HepG2 (cell line): ENCODE measurements around the gene EYA2. TPM values are rescaled to one million over a fixed set of nuclear protein-coding genes. Genes with fewer than 3 reads are reported as not detected.

Experiments
- CBX5 ChIP-seq: sonication (generic); formaldehyde crosslinking; IDR thresholded peaks from 2 replicates; pipeline ENCODE4 v1.4.0; 2020; ENCODE audit warnings: missing genetic modification reagents, borderline replicate concordance
- DRAP1 ChIP-seq: IDR thresholded peaks from 2 replicates; pipeline ENCODE4 v1.6.1; 2016; ENCODE audit warnings: missing genetic modification reagents, missing compliant biosample characterization
- ETV6 ChIP-seq: sonication (generic); formaldehyde crosslinking; conservative IDR thresholded peaks from 2 replicates; pipeline ENCODE4 v1.4.0; 2020; ENCODE audit warnings: missing genetic modification reagents
- NFYC ChIP-seq: IDR thresholded peaks from 2 replicates; pipeline ENCODE4 v1.6.1; 2016; ENCODE audit warnings: missing genetic modification reagents, missing compliant biosample characterization
- NRL ChIP-seq: sonication (generic); formaldehyde crosslinking; IDR thresholded peaks from 2 replicates; pipeline ENCODE4 v1.5.0; 2020; ENCODE audit warnings: missing genetic modification reagents, mild to moderate bottlenecking, moderate library complexity, borderline replicate concordance
- REPIN1 ChIP-seq: sonication (generic); formaldehyde crosslinking; IDR thresholded peaks from 2 replicates; pipeline ENCODE4 v1.8.0; 2022; ENCODE audit warnings: missing genetic modification reagents, low read depth, mild to moderate bottlenecking, borderline replicate concordance
- REXO4 ChIP-seq: sonication (generic); formaldehyde crosslinking; IDR thresholded peaks from 2 replicates; pipeline ENCODE4 v1.8.0; 2022; ENCODE audit warnings: missing genetic modification reagents, mild to moderate bottlenecking, borderline replicate concordance
- SMAD1 ChIP-seq: sonication (generic); formaldehyde crosslinking; IDR thresholded peaks from 2 replicates; pipeline ENCODE4 v1.4.0; 2020; ENCODE audit warnings: missing genetic modification reagents, low read depth, mild to moderate bottlenecking, borderline replicate concordance
- ZNF614 ChIP-seq: IDR thresholded peaks from 2 replicates; pipeline ENCODE4 v1.6.1; 2018; ENCODE audit warnings: missing biosample characterization, missing genetic modification reagents, inconsistent platforms, borderline replicate concordance
- ZNF883 ChIP-seq: sonication (generic); formaldehyde crosslinking; IDR thresholded peaks from 2 replicates; pipeline ENCODE4 v1.5.1; 2020; ENCODE audit warnings: mild to moderate bottlenecking, missing genetic modification reagents; ENCODE audit errors: not compliant biosample characterization
- polyA plus RNA-seq, 8 experiments: library from polyadenylated mRNA; depleted of rRNA in 3 of 8; stranded (reverse) in 7 of 8; unstranded in 1 of 8; fragments of >200 nt; fragmentation: Illumina TruSeq in 4 of 8; extraction: Trizol in 4 of 8; gene quantifications; 2 replicates each; pipeline versions ENCODE4 v1.2.1 to v1.2.3, GENCODE V29; 2011 to 2016; ENCODE audit warnings: low read depth in 4 of 8, missing spikeins in 1 of 8, mixed read lengths in 1 of 8; ENCODE audit not compliant: insufficient read depth in 1 of 8
- total RNA-seq, 5 experiments: library from RNA; depleted of rRNA; stranded (reverse); fragments of >200 nt; fragmentation: Illumina TruSeq; extraction: Trizol; gene quantifications; 2 replicates each; pipeline ENCODE4 v1.2.3, GENCODE V29; 2016; ENCODE audit warnings: low read depth in 1 of 5
- TF ChIP-seq, protein P1 (sequence below): sonication (generic); formaldehyde crosslinking; IDR thresholded peaks from 2 replicates; pipeline ENCODE4 v1.5.0; 2020; ENCODE audit warnings: mild to moderate bottlenecking, missing genetic modification reagents, borderline replicate concordance
- TF ChIP-seq, protein P2 (sequence below): sonication (generic); formaldehyde crosslinking; IDR thresholded peaks from 2 replicates; pipeline ENCODE4 v1.4.0; 2020; ENCODE audit warnings: mild to moderate bottlenecking, missing genetic modification reagents
- TF ChIP-seq, protein P3 (sequence below): sonication (generic); formaldehyde crosslinking; IDR thresholded peaks from 2 replicates; pipeline ENCODE4 v1.5.0; 2020; ENCODE audit warnings: mild to moderate bottlenecking, missing genetic modification reagents

Gene EYA2
- total and polyA plus RNA-seq, 2 of the 13 experiments (the other 11 are each of a cell fraction or from before 2014, with no cell fraction given): not detected

- TF ChIP-seq, protein P1, sequence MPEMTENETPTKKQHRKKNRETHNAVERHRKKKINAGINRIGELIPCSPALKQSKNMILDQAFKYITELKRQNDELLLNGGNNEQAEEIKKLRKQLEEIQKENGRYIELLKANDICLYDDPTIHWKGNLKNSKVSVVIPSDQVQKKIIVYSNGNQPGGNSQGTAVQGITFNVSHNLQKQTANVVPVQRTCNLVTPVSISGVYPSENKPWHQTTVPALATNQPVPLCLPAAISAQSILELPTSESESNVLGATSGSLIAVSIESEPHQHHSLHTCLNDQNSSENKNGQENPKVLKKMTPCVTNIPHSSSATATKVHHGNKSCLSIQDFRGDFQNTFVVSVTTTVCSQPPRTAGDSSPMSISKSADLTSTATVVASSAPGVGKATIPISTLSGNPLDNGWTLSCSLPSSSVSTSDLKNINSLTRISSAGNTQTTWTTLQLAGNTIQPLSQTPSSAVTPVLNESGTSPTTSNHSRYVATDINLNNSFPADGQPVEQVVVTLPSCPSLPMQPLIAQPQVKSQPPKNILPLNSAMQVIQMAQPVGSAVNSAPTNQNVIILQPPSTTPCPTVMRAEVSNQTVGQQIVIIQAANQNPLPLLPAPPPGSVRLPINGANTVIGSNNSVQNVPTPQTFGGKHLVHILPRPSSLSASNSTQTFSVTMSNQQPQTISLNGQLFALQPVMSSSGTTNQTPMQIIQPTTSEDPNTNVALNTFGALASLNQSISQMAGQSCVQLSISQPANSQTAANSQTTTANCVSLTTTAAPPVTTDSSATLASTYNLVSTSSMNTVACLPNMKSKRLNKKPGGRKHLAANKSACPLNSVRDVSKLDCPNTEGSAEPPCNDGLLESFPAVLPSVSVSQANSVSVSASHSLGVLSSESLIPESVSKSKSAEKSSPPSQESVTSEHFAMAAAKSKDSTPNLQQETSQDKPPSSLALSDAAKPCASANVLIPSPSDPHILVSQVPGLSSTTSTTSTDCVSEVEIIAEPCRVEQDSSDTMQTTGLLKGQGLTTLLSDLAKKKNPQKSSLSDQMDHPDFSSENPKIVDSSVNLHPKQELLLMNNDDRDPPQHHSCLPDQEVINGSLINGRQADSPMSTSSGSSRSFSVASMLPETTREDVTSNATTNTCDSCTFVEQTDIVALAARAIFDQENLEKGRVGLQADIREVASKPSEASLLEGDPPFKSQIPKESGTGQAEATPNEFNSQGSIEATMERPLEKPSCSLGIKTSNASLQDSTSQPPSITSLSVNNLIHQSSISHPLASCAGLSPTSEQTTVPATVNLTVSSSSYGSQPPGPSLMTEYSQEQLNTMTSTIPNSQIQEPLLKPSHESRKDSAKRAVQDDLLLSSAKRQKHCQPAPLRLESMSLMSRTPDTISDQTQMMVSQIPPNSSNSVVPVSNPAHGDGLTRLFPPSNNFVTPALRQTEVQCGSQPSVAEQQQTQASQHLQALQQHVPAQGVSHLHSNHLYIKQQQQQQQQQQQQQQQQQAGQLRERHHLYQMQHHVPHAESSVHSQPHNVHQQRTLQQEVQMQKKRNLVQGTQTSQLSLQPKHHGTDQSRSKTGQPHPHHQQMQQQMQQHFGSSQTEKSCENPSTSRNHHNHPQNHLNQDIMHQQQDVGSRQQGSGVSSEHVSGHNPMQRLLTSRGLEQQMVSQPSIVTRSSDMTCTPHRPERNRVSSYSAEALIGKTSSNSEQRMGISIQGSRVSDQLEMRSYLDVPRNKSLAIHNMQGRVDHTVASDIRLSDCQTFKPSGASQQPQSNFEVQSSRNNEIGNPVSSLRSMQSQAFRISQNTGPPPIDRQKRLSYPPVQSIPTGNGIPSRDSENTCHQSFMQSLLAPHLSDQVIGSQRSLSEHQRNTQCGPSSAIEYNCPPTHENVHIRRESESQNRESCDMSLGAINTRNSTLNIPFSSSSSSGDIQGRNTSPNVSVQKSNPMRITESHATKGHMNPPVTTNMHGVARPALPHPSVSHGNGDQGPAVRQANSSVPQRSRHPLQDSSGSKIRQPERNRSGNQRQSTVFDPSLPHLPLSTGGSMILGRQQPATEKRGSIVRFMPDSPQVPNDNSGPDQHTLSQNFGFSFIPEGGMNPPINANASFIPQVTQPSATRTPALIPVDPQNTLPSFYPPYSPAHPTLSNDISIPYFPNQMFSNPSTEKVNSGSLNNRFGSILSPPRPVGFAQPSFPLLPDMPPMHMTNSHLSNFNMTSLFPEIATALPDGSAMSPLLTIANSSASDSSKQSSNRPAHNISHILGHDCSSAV: no peak
- TF ChIP-seq, protein P2, sequence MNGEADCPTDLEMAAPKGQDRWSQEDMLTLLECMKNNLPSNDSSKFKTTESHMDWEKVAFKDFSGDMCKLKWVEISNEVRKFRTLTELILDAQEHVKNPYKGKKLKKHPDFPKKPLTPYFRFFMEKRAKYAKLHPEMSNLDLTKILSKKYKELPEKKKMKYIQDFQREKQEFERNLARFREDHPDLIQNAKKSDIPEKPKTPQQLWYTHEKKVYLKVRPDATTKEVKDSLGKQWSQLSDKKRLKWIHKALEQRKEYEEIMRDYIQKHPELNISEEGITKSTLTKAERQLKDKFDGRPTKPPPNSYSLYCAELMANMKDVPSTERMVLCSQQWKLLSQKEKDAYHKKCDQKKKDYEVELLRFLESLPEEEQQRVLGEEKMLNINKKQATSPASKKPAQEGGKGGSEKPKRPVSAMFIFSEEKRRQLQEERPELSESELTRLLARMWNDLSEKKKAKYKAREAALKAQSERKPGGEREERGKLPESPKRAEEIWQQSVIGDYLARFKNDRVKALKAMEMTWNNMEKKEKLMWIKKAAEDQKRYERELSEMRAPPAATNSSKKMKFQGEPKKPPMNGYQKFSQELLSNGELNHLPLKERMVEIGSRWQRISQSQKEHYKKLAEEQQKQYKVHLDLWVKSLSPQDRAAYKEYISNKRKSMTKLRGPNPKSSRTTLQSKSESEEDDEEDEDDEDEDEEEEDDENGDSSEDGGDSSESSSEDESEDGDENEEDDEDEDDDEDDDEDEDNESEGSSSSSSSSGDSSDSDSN (CRISPR knock-in tag): peak; percentile 63
- TF ChIP-seq, protein P3, sequence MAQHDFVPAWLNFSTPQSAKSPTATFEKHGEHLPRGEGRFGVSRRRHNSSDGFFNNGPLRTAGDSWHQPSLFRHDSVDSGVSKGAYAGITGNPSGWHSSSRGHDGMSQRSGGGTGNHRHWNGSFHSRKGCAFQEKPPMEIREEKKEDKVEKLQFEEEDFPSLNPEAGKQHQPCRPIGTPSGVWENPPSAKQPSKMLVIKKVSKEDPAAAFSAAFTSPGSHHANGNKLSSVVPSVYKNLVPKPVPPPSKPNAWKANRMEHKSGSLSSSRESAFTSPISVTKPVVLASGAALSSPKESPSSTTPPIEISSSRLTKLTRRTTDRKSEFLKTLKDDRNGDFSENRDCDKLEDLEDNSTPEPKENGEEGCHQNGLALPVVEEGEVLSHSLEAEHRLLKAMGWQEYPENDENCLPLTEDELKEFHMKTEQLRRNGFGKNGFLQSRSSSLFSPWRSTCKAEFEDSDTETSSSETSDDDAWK (CRISPR knock-in tag): no peak
- no peak for TF ChIP-seq ETV6
- TF ChIP-seq CBX5 (CRISPR knock-in tag): peak; percentile 55; the same call in 1 of the 2 replicates
- no peak for TF ChIP-seq NFYC (CRISPR knock-in tag)
- no peak for TF ChIP-seq SMAD1 (CRISPR knock-in tag)
- TF ChIP-seq NRL: 0 out of 2 replicates have a peak, but pooled peaks have one; percentile 52
- no peak for TF ChIP-seq DRAP1
- TF ChIP-seq REPIN1 (CRISPR knock-in tag): 0 out of 2 replicates have a peak, but pooled peaks have one; percentile 65
- no peak for TF ChIP-seq ZNF883 (CRISPR knock-in tag)
- TF ChIP-seq REXO4 (CRISPR knock-in tag): no peak
- TF ChIP-seq ZNF614 (CRISPR knock-in tag): peak; percentile 60; the same call in 1 of the 2 replicates
Measured at GRCh38 chr20:47032933-47033578, 138.4 kb downstream of the EYA2 start (continued).
